GM12892 (cell line): ENCODE results near the gene ANKS1A.

ENCODE experiments used
- DNase-seq: peaks from one replicate; pipeline ENCODE4 v3.0.0; 2011; ENCODE audit not compliant: insufficient read length
- FAIRE-seq: peaks from 2 replicates; lab custom pipeline; 2011; peaks lifted over from hg19 to GRCh38; lab: Jason Lieb, UNC
- POLR2A ChIP-seq: IDR thresholded peaks from 2 replicates; pipeline ENCODE4 v1.6.1; 2011; ENCODE audit warnings: low read depth, low read length, control low read depth
- POLR2AphosphoS5 ChIP-seq: IDR thresholded peaks from 2 replicates; pipeline ENCODE4 v1.6.1; 2011; ENCODE audit warnings: low read depth, low read length, control low read depth
- TAF1 ChIP-seq: IDR thresholded peaks from 2 replicates; pipeline ENCODE4 v1.6.1; 2011; ENCODE audit warnings: low read depth, mild to moderate bottlenecking, control low read depth, low read length, borderline replicate concordance

ANKS1A gene

DNA sequence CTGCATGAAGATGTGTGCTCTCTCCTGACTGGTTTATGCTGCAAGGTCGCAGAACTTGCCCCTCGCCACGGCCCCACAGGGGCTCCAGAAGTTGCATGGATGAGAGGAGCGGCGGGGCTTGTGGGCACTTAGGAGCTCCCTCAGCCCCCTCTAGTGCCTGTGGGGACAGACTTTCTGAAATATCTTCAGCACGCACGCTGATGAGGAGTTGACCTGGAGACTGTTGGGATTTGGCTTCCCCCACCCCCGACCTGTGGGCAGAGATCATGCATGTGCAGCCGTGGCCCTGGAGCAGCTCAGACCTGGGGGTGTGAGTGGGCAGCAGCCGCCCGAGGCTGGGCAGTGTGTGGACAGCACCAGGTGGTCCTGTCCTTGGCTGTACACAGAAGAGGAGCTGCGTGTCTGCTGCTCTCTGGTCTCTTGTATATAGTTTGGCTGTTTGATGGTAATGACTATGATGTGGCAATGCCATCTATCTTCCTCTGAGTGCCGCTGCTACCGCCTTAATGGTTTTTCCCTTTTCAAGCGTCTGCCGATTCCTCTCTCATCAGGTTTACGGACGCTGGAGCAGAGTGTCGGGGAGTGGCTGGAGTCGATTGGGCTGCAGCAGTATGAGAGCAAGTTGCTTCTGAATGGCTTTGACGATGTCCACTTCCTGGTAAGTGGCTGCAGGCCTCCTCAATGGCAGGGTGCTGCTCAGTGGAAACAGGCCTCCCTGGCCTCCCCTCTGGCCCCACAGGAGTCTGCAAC is 170.7 kb downstream of the ANKS1A start:
- TF ChIP-seq TAF1, result no peak
- no peak for TF ChIP-seq POLR2A
- TF ChIP-seq POLR2AphosphoS5, result no peak
- DNase-seq, result no peak
- FAIRE-seq, result no peak

DNA sequence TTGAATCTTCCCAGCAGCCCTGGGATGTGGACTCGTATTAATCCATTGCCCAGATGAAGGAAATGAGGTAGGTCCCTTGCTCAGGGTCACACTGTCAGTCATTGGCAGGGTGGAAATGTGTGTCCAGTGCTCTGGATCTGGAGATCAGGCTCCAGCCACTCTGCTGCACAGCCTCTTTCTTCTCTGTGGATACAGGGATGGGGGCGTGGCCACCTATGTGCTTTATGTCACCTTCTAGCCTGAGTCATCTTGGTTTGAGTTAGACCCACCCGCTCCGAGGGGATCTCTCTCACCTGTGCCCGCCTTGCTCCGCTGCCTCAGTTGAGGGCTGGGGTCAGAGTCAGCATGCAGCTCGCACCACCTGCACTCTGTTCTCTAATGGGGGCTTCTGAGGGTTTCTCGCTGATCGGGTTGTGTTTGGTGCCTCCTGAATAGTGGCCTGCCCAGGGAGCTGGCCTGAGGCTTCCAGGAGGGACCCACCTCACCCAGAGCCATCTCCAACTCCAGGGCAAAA is 172.1 kb downstream of the ANKS1A start:
- TF ChIP-seq TAF1 (no peak), POLR2A (no peak), POLR2AphosphoS5 (no peak)
- DNase-seq (no peak), FAIRE-seq (no peak)

DNA sequence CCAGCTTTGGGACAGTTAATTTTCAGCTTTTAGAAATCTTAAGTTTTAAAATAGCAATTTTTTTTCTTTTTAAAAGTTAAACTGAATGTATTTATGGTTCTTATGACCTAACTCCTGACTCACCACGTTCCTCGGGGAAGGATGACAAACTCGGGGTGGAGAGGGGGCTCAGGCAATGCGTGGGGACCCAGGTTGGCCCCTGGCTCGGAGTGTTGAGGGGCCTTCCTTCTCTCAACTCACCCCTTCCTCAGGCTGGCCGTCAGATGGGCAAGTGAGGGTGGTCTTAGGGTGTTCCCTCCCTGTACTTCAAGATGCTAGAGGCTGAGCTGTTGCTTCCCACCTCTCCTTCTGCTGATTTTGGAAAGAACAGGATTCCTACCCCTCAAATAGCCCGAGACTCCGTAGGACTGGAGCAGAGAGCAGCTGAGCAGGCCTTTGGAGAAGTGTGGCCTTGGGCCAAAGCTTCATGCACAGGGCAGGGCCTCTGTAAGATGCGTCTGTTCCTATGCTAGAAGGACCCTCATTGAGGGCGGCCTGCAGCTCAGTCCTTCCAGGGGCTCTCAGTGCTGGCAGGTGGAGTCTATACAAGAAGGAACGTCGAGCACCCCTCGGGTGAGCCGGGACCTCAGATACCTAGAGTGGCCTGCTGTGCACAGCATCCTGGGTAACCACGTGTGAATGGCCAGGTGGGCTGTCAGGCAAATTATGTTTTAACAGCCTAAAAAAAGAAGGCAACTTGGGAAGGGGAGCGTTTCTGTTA is 172.8 kb downstream of the ANKS1A start:
- FAIRE-seq (no peak), DNase-seq (no peak)

DNA sequence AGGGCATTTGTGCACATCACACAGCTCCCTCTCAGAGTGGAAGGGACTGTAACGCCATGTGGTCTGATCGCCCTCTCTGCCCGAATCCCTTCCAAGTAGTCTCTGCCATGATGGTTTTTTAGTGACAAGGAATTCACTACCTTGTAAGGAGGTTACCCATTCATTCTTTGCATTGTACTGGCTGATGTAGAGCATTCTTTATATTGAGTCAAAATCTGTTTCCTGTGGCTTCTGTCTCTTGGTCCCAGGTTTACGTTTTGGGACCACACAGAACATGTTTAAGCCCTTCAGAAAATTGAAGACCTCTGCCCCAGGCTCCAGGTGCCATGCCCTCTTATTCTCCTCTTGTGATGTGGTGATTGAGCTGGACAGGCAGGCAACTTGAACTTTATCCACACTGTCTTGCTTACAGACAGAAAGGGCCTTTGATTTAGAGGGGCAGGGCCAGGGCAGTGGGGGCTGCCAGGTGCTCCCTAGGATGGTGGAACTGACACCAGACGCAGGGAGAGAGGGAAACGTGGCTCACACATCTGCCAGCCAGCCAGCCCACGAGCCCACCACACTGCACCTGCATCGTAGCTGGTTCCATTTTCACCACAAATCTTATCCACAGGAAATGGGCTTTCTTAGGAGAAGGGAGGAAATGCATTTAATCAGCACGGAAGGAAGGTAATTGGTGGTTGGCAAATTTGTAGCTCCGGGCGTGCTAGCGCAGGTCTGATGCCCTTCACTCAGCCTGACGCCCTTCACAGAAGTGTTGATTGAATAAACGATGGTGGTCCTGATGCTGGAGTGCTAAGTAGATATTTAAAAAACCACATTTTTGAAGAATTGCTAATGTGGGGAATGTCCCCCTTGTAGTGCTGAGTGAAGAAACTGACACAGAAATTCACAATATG is 173.9 kb downstream of the ANKS1A start:
- TF ChIP-seq POLR2AphosphoS5, result no peak
- no peak for TF ChIP-seq POLR2A
- TF ChIP-seq TAF1, result no peak
- DNase-seq (no peak), FAIRE-seq (no peak)

More for the DNA sequence above, 172.8 kb downstream of the ANKS1A start:
- TF ChIP-seq POLR2AphosphoS5 (no peak), TAF1 (no peak), POLR2A (no peak)

DNA sequence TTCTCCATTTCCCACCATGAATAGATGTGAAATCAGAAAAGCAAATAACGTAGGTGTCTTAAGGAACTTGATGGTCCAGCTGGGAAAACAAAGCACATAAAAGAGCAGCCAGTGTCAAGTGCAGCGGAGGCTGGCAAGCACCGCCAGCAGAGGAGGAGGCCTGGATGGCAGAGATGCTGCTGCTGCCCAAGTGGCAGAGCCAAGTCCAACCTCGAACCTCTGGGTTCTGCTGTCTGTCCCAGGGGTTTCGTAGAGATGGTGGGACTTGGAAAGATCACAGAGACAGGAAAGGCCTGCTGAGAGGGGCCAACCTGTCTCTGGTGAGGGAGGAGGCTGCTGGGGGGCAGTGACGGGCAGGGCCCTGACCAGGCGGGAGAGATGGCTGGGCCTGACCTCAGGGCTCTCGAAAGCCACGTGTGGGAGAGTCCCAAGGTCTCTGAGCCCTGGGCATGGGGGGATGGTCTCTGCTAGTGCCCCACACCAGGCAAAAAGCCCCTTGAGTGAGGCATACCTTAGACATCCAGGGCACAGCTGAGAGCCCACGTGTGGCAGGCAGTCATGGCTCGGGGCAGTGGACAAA is 174.7 kb downstream of the ANKS1A start:
- FAIRE-seq, result no peak
- no peak for DNase-seq
- TF ChIP-seq TAF1 (no peak), POLR2A (no peak), POLR2AphosphoS5 (no peak)

DNA sequence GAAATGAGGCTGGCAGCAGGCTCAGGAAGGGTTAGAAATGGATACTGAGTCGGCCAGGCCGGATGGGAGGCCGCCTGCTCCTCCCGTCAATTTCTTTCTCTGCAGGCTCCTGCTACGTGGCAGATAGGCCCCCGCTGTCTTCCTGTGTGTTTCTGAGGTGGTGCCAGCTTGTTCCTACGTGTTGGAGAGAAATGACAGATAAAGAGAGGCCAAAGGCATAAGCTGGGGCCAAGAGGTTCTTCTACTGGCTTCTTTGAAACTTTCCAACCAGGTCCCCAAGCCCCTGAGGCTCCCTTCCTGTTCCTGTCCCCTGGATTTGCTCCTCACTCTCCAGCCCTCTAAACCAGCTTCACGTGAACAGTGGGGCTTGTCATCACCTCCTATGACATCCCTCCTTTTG is 175.2 kb downstream of the ANKS1A start:
- FAIRE-seq (no peak), DNase-seq (no peak)
- TF ChIP-seq TAF1 (no peak), POLR2AphosphoS5 (no peak), POLR2A (no peak)

DNA sequence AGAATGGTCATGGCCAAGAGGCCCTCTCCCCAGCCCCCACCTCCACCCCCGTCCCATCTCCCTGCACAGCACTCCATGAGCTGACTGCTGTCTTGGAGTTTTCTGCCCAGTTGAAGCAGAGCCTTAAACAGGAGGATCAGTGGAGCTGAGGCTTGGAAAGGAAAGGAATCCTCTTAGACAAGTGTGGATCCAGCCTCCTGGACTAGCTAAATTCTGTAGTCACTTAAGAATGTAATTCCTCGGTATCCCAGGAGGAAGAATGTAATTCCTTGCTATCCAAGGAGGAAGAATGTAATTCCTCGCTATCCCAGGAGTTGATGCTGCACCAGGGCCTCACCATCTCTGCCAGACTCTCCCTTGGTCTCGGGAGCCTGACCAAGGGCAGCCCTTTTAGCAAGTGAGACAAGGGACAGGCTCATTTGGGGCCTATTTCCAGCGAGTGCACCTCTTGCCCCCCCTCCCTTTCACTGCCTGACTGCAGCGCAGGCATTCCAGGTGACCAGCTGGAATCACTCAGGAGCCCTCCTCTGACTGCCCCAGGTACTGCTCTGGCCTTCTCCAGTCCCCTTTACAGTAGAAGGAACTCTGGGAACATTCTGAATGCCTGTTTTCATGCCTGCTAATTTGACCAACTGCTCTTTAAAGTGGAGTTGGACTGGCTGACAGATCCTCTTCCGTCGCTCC is 175.8 kb downstream of the ANKS1A start:
- TF ChIP-seq POLR2AphosphoS5 (no peak), TAF1 (no peak), POLR2A (no peak)
- FAIRE-seq (no peak), DNase-seq (no peak)

DNA sequence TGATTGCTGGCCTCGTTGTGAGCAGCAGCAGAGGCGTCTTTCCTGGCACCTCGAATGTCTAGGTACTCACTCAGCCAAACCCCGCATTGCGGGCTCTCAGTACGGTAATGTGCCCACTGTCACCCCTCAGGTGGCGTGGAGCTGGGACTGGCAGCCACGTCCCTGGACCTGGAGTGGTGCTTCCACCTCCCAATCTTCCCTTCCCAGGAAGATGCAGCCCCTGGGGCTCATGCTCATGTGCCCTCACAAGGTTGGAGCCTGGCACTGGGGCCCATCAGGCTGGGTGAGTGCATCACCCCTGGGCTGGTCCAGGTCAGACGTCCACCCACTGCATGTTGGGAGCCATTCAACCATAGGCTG is 176.4 kb downstream of the ANKS1A start:
- FAIRE-seq, result no peak
- DNase-seq, result no peak
- TF ChIP-seq TAF1 (no peak), POLR2A (no peak), POLR2AphosphoS5 (no peak)

DNA sequence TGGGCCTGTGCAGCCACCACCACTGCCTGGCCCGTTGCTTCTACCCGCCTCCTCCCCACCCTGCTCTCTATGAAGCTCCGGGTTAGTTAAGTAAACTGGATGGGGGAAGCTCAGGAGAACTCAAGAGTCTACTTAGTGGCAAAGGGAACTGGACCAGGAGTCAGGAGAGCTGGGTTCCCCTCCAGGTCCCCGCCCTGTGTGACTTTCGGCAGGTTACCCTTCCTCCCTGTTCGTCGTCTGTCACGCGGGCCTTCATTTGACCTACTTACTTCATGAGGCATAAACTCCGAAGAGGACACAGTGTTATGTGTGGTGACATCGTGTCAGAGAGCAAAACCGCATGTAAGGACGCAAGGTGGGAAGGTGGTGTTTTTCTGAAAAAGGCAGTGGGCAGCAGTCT is 176.8 kb downstream of the ANKS1A start:
- TF ChIP-seq POLR2A (no peak), POLR2AphosphoS5 (no peak), TAF1 (no peak)
- DNase-seq (no peak), FAIRE-seq (no peak)

DNA sequence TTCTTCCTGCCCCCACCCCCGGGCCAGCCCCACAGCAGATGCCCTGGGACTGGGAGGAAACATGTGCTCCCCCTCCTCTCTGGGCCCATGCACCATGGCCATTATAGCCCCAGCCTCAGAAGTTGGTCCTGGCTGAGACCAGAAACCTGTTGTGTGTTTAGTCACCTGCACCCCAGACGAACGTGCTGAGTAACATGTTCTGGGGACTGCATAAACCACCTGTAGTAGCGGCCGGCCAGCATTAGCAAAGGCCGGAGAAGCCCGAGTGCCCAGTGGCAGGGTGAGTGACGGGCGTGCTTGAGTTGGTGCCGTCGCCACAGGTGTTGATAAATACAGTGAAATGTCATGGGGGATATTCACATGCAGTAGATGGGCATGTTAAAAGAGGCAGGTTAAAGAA is 178.2 kb downstream of the ANKS1A start:
- FAIRE-seq (no peak), DNase-seq (no peak)
- no peak for TF ChIP-seq POLR2AphosphoS5
- TF ChIP-seq POLR2A, result no peak
- TF ChIP-seq TAF1, result no peak
